AG04450 (cell line): Measurements from ENCODE around the gene BCKDHB. TPM values are rescaled to one million over a fixed set of nuclear protein-coding genes. Genes with fewer than 3 reads are reported as not detected.

ENCODE experiments used
- CTCF ChIA-PET: fragments of 300-600, 350-600 bp; formaldehyde crosslinking; extraction: SDS; loops from one replicate; lab custom pipeline; 2022; ENCODE audit warnings: antibody characterized with exemption, inconsistent platforms; lab: Charles Lee
- POLR2A ChIA-PET: fragments of 350-600 bp; formaldehyde crosslinking; extraction: SDS; loops from one replicate; lab custom pipeline; 2021; ENCODE audit warnings: antibody characterized with exemption, inconsistent platforms; lab: Yijun Ruan, JAX
- DNase-seq: peaks from one replicate; pipeline ENCODE4 v3.0.0-alpha.2; 2011; ENCODE audit warnings: low read depth, low spot score
- H3K27ac ChIP-seq: one replicate; pipeline ENCODE4 v1.5.1; 2012; ENCODE audit warnings: low read depth, low read length, control low read depth
- H3K27me3 ChIP-seq: one replicate; pipeline ENCODE4 v1.6.0; 2012; ENCODE audit warnings: low read length; ENCODE audit not compliant: control insufficient read depth, insufficient read depth
- H3K4me3 ChIP-seq: 2 replicates; pipeline ENCODE4 v1.5.1; 2011; ENCODE audit warnings: mild to moderate bottlenecking, low read depth, low read length, control low read depth
- H3K9me3 ChIP-seq: 2 replicates; pipeline ENCODE4 v1.5.1; 2012; ENCODE audit warnings: low read length; ENCODE audit not compliant: control insufficient read depth, insufficient read depth
- polyA plus RNA-seq: library from polyadenylated mRNA; depleted of rRNA; stranded (reverse); fragments of >200 nt; gene quantifications from 2 replicates; pipeline ENCODE4 v1.2.3, GENCODE V29; 2011; rRNA removed
- TF ChIP-seq, protein P1 (sequence below): IDR thresholded peaks from 2 replicates; pipeline ENCODE4 v1.5.1; 2011; ENCODE audit warnings: low read depth, low read length, control low read depth, inconsistent platforms

Gene BCKDHB
- polyA plus RNA-seq, 1 experiment, result 21.3 TPM

DNA sequence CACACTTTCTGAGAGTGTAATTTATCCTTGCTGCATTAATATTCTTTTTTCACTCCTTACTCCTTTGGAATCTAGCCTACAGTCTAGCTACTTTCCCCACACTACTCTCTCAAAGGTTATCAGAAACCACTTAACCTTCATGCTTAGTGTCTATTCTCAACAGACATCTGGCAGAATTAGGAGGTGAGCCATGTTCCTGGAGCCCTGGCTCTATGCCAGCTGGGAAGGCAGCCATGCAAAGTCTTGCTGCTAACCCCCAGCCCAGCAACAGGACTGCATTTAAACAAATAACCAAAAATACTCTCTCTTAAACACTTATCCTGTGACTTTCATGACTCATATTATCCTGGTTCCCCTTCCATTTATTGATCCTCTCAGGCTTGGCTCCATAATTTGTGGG lies 260.2 kb downstream of the BCKDHB start:
- POLR2A ChIA-PET, result no interaction called here
- no peak overlapping the region for H3K27ac ChIP-seq
- H3K27me3 ChIP-seq, result no peaks in the 10 kb centered on the region
- TF ChIP-seq, protein P1, sequence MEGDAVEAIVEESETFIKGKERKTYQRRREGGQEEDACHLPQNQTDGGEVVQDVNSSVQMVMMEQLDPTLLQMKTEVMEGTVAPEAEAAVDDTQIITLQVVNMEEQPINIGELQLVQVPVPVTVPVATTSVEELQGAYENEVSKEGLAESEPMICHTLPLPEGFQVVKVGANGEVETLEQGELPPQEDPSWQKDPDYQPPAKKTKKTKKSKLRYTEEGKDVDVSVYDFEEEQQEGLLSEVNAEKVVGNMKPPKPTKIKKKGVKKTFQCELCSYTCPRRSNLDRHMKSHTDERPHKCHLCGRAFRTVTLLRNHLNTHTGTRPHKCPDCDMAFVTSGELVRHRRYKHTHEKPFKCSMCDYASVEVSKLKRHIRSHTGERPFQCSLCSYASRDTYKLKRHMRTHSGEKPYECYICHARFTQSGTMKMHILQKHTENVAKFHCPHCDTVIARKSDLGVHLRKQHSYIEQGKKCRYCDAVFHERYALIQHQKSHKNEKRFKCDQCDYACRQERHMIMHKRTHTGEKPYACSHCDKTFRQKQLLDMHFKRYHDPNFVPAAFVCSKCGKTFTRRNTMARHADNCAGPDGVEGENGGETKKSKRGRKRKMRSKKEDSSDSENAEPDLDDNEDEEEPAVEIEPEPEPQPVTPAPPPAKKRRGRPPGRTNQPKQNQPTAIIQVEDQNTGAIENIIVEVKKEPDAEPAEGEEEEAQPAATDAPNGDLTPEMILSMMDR, result no peak
- CTCF ChIA-PET, result no interaction called here
- H3K9me3 ChIP-seq, result no peaks in the 10 kb centered on the region
- DNase-seq, result peak; percentile 21
- H3K4me3 ChIP-seq, result no peak overlapping the region

- no peaks in the 10 kb centered on the region for H3K27me3 ChIP-seq
- no peak for DNase-seq
- ChIA-PET CTCF (no interaction called here), POLR2A (no interaction called here)
- no peaks in the 10 kb centered on the region; the same call in 1 of the 2 replicates for H3K9me3 ChIP-seq
- H3K27ac ChIP-seq, result no peak overlapping the region
- no peak overlapping the region for H3K4me3 ChIP-seq
- TF ChIP-seq, protein P1, result no peak
Measured at GRCh38 chr6:80376411-80376810, 269.9 kb downstream of the BCKDHB start.

- H3K27me3 ChIP-seq, result no peaks in the 10 kb centered on the region
- ChIA-PET POLR2A (no interaction called here), CTCF (no interaction called here)
- TF ChIP-seq, protein P1, result no peak
- no peak overlapping the region for H3K27ac ChIP-seq
- no peak for DNase-seq
- no peak overlapping the region for H3K4me3 ChIP-seq
- no peaks in the 10 kb centered on the region; the same call in 1 of the 2 replicates for H3K9me3 ChIP-seq
Measured at GRCh38 chr6:80380566-80380965, 274.1 kb downstream of the BCKDHB start.

DNA sequence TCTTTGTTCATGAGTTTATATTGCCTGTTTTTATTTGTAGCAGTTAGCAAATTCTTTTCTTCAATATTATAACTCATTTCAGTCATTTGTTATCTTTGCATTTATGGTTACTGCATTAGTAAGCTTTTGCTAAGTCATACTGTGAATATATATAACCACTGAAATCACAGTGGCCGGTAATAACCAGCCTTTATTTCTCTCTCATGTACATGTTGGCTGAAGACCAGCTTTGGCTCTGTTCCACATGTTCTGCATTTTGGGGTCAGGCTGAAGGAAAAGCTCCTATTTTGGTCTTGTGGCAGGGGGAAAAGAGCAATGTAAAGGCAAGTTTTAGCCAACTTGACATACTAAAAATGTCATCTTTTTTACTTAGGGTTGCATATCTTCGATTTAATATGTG lies 276.3 kb downstream of the BCKDHB start:
- TF ChIP-seq, protein P1, result no peak
- ChIA-PET POLR2A (no interaction called here), CTCF (no interaction called here)
- Histone ChIP-seq H3K9me3 (no peaks in the 10 kb centered on the region), H3K4me3 (no peak overlapping the region), H3K27me3 (no peaks in the 10 kb centered on the region), H3K27ac (no peak overlapping the region)
- DNase-seq, result no peak

DNA sequence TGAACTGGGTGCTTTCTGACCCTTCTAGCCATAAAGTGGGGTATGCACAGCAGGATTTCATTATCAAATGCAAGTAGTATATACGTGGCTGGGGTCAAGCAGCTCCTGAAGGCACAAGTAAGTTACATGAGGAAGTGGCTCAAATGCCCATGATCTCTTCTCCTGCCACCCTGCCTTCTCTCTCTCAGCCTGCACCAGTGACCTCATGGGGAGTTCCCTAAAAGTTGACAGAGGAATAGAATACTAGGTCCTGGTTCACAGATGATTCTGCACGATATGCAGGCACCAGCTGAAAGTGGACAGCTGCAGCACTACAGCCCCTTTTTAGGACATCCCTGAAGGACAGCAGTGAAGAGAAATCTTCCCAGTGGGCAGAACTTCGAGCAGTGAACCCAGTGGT lies 282.0 kb downstream of the BCKDHB start:
- H3K27ac ChIP-seq, result no peak overlapping the region
- H3K27me3 ChIP-seq, result no peaks in the 10 kb centered on the region
- ChIA-PET CTCF (no interaction called here), POLR2A (no interaction called here)
- TF ChIP-seq, protein P1, result no peak
- DNase-seq, result no peak
- H3K9me3 ChIP-seq, result peaks cover 3% of the 10 kb centered on the region; the same call in 1 of the 2 replicates
- no peak overlapping the region for H3K4me3 ChIP-seq

Other genes starting within 250 kb of the BCKDHB start
- 2.5 and 3.3 TPM in 2 replicates for gene ELOVL4, start 159.1 kb upstream of the BCKDHB start, polyA plus RNA-seq
- 5.1 and 8.0 TPM in 2 replicates for gene TTK, start 102.0 kb upstream of the BCKDHB start, polyA plus RNA-seq